Hematopoietic multipotent progenitor cell (in vitro differentiated cells): ENCODE results near the gene RAB3GAP2. TPM values are rescaled to one million over a fixed set of nuclear protein-coding genes. Genes with fewer than 3 reads are reported as not detected.
A peak's percentile ranks its signal among the peaks of the same experiment; 100 is the strongest.
"Not testable (repeated sequence)": the region's sequence is repeated elsewhere in the genome, so short reads cannot be mapped to it uniquely, and the experiment has no call there.

Experiments used
- DNase-seq, 3 donors: peaks; one replicate each; pipeline ENCODE4 v3.0.0-alpha.2; 2011 to 2015; ENCODE audit warnings: low read depth in 2 of 3, low spot score in 2 of 3
- total RNA-seq: library from RNA; depleted of rRNA; stranded (reverse); fragments of >200 nt; gene quantifications from one replicate; pipeline ENCODE4 v1.2.3, GENCODE V29; 2012

Gene RAB3GAP2
- total RNA-seq, 1 donor, result 15.6 TPM

- DNase-seq, result no peak
These were observed 19.3 kb upstream of the RAB3GAP2 start for GRCh38 chr1:220291580-220291979.

DNA sequence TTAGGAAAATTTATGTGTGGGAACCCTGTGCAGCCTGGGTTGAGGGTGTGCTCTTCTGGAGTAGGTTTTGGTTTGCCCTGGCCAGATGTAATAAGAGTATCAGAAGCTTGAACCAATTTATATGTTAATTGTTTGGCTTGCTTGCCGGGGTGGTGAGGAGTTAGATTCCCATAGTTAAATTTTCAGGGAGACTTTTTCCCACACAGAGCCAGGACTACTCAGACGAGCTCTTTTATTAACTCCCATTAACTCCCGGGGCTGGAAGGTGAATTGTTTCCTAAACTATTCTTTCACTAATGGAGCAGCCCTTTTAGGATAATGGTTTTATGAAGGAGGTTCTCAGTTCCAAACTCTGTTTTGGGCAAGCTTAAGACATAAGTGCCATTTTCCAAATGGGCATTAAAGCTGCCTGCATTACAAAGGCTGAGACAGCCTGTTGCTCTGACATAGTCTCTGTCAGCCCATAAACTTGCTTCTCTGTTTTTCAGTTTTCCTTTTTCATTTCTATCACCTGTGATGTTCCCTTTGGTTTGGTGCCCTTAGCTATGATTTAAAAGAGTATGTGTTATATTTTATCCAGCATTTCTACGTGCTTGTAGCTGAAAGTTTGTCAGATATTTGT is 18.0 kb upstream of the RAB3GAP2 start:
- DNase-seq, result no peak

DNA sequence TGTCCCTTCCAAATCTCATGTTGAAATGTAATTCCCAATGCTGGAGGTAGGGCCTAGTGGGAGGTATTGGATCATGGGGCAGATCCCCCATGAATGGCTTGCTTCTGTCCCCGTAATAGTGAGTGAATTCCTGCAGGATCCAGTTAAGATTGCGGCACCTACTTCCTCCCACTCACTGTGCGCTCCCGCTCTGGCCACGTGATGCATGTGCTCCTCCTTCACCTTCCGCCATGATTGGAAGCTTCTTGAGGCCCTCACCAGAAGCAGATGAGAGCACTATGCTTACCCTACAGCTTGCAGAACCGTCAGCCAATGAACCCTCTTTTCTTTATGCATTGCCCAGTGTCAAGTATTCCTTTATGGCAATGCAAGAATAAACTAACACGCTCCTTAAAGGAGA is 14.9 kb upstream of the RAB3GAP2 start:
- DNase-seq, result no peak

GRCh38 chr1:220283625-220284024 is 11.4 kb upstream of the RAB3GAP2 start:
- DNase-seq, result no peak

DNA sequence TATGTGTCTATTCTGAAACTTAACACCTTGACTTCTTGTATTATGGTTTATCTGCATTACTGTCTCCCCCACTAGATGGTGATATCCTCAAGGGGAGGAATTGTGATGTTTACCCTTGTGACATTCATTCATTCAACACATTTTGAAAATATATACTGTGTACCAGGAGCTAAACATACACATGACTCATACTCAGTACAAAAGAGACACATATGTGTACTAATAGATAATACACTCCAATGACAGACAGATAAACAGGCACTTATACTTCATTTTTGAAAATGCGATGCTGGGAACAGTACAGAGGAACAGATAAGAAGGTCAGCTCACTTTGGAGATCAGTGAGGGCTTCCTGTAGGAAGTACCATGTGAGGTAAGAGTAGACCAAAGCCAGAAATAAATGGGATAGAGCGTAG is 8.9 kb upstream of the RAB3GAP2 start:
- DNase-seq, result peak in 1 of 3 donors; percentile 20

GRCh38 chr1:220280249-220280648 is 8.0 kb upstream of the RAB3GAP2 start:
- DNase-seq, result no peak

GRCh38 chr1:220278991-220279390 is 6.7 kb upstream of the RAB3GAP2 start:
- no peak for DNase-seq

DNA sequence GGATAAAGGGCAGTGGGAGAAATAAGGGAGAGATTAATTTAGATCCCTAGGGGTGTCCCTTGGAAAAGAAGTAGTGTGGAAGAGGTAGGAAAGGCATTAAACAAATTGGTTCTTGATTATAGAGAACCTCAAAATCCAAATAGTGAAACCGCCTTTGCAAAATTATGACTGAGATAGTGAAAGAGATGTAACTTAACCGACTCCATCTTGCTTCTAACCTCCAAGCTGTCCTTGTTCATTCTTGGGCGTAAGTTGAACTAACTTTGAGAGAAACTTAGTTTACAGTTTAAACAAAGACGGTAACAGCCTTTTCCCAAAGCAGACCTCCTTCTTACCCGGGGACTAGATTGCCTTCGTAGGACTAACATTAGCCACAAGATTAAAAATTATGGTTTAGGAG is 3.2 kb upstream of the RAB3GAP2 start:
- DNase-seq, result no peak

- DNase-seq, result no peak
These were observed 2.1 kb upstream of the RAB3GAP2 start for GRCh38 chr1:220274251-220274855.

DNA sequence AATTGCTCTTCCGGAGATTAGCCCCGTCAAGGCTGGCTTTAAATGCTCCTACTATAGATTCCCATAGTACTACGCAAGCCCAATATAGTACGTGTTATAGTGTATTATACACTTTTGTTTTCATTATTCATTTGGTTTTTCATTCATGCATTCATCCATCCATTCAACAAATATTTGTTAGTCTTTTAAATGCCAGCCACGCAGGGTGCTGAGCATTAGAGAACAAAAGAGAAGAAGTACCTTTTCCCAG is 513 bp upstream of the RAB3GAP2 start:
- DNase-seq, result no peak

DNA sequence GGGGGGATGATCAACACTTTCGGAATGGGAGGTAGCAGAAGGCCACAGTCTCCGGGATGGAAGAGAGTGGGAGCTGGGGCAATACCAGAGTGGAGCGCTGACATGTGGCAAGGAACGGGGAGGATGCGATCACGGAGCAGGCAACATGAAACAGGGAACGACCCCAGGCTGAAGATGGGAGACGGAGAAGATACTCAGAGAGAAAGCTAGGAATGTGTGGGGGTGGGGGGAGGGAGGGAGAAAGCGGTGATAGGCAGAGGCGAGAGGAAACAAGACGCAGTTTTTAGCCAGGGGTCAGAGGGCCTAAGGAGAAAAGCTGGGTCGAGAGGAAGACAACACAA is 577 bp downstream of the RAB3GAP2 start:
- no peak for DNase-seq

DNA sequence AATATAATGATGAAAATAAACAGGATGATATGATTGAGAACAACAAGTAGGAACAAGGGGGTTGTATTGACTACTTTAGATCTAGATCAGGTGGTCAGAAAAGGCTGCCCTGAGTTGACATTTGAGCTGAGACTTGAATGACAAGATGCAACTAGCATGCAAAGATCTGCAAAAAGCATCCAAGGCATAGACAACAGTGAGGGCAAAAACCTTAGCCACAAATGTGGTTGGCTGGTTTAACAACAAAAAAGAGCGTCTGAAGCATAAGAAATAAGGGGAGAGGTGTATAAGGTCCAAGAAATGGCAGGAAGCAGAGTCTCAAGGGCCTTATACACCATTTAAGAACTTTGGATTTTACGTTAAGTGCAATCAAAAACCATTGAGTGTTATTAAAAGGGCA is 3.2 kb downstream of the RAB3GAP2 start:
- no peak for DNase-seq

- DNase-seq, result no peak
These were observed 4.6 kb downstream of the RAB3GAP2 start for GRCh38 chr1:220267630-220268029.

DNA sequence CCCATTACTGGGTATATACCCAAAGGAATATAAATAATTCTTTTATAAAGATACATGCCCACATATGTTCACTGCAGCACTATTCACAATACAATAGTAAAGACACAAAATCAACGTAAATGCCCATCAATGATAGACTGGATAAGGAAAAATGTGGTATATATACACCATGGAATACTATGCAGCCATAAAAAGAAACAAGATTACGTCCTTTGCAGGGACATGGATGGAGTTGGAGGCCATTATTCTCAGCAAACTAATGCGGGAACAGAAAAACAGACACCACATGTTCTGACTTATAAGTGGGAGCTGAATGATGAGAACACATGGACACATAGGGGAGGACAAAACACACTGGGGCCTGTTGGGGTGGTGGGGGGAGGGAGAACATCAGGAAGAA is 12.0 kb downstream of the RAB3GAP2 start:
- not testable (repeated sequence) for DNase-seq

DNA sequence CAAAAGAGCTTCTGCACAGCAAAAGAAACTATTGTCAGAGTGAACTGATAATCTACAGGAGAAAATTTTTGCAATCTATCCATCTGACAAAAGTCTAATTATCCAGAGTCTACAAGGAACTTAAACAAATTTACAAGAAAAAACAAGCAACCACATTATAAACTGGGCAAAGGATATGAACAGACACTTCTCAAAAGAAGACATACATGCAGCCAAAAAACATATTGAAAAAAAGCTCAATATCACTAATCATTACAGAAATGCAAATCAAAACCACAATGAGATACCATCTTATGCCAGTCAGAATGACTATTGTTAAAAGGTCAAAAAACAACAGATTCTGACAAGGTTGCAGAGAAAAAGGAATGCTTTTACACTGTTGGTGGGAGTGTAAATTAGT is 12.5 kb downstream of the RAB3GAP2 start:
- not testable (repeated sequence) for DNase-seq

DNA sequence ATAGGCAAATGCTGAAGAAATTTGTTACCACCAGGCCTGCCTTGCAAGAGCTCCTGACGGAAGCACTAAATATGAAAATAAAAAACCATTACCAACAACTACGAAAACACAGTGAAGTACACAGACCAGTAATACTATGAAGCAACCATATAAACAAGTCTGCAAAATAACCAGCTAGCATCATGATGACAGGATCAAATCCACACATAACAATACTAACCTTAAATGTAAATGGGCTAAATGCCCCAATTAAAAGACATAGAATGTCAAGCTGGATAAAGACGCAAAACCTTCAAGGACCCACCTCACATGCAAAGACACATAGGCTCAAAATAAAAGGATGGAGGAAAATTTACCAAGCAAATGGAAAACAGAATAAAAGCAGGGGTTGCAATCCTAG is 16.1 kb downstream of the RAB3GAP2 start:
- not testable (repeated sequence) for DNase-seq

DNA sequence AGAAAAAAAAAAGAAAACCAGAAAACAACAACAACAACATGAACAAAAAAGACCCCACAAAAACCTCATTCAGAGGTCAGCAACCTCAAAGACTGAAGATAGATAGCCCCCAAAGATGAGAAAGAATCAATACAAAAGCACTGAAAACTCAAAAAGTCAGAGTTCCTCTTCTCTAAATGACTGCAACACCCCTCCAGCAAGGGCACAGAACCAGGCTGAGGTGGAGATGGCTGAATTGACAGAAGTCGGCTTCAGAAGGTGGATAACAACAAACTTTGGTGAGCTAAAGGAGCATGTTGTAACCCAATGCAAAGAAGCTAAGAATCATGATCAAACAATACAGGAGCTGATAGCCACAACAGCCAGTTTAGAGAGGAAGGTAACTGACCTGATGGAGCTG is 17.0 kb downstream of the RAB3GAP2 start:
- DNase-seq, result no peak

GRCh38 chr1:220253290-220253689 is 19.0 kb downstream of the RAB3GAP2 start:
- DNase-seq, result not testable (repeated sequence)

DNA sequence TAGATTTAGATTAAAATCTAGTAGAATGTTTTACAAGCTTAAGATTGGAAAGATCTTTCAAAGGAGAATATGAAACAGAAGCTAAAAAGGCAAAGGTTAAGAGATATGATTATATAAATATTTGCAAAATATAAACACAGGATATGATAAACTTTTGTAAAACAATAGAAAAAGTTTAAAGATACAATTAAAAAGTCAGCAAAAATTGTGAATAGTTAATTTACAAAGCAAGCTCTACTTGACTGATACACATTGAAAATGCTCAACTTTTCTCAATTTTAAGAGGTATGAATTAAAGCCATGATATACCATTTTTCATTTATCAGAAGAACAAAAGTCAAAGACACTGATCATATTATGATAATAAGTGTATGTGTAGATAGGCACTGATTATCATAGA is 21.0 kb downstream of the RAB3GAP2 start:
- no peak for DNase-seq

- DNase-seq, result no peak
These were observed 21.6 kb downstream of the RAB3GAP2 start for GRCh38 chr1:220250681-220251080.

DNA sequence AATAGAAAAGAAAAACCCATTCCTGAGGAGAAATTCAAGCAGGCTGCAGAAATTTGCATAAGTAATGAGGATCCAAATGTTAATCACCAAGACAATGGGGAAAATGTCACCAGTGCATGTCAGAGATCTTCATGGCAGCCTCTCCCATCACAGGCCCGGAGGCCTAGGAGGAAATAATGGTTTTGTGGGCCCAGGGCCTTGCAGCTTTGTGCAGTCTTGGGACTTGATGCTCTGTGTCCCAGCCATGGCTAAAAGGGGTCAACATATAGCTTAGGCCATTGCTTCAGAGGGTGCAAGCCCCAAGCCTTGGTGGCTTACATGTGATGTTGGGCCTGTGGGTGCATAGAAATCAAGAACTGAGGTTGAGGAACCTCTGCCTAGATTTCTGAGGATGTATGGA is 22.7 kb downstream of the RAB3GAP2 start:
- DNase-seq, result no peak

GRCh38 chr1:220248715-220249265 is 23.5 kb downstream of the RAB3GAP2 start:
- DNase-seq, result not testable (repeated sequence)

DNA sequence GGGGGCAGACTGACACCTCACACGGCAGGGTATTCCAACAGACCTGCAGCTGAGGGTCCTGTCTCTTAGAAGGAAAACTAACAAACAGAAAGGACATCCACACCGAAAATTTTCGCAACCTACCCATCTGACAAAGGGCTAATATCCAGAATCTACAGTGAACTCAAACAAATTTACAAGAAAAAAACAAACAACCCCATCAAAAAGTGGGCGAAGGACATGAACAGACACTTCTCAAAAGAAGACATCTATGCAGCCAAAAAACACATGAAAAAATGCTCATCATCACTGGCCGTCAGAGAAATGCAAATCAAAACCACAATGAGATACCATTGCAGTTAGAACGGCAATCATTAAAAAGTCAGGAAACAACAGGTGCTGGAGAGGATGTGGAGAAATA is 26.4 kb downstream of the RAB3GAP2 start:
- DNase-seq, result not testable (repeated sequence)
